ENCODE measurements around the gene FLNC.

FLNC gene, protein sequence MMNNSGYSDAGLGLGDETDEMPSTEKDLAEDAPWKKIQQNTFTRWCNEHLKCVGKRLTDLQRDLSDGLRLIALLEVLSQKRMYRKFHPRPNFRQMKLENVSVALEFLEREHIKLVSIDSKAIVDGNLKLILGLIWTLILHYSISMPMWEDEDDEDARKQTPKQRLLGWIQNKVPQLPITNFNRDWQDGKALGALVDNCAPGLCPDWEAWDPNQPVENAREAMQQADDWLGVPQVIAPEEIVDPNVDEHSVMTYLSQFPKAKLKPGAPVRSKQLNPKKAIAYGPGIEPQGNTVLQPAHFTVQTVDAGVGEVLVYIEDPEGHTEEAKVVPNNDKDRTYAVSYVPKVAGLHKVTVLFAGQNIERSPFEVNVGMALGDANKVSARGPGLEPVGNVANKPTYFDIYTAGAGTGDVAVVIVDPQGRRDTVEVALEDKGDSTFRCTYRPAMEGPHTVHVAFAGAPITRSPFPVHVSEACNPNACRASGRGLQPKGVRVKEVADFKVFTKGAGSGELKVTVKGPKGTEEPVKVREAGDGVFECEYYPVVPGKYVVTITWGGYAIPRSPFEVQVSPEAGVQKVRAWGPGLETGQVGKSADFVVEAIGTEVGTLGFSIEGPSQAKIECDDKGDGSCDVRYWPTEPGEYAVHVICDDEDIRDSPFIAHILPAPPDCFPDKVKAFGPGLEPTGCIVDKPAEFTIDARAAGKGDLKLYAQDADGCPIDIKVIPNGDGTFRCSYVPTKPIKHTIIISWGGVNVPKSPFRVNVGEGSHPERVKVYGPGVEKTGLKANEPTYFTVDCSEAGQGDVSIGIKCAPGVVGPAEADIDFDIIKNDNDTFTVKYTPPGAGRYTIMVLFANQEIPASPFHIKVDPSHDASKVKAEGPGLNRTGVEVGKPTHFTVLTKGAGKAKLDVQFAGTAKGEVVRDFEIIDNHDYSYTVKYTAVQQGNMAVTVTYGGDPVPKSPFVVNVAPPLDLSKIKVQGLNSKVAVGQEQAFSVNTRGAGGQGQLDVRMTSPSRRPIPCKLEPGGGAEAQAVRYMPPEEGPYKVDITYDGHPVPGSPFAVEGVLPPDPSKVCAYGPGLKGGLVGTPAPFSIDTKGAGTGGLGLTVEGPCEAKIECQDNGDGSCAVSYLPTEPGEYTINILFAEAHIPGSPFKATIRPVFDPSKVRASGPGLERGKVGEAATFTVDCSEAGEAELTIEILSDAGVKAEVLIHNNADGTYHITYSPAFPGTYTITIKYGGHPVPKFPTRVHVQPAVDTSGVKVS (N-terminal part only)

DNA sequence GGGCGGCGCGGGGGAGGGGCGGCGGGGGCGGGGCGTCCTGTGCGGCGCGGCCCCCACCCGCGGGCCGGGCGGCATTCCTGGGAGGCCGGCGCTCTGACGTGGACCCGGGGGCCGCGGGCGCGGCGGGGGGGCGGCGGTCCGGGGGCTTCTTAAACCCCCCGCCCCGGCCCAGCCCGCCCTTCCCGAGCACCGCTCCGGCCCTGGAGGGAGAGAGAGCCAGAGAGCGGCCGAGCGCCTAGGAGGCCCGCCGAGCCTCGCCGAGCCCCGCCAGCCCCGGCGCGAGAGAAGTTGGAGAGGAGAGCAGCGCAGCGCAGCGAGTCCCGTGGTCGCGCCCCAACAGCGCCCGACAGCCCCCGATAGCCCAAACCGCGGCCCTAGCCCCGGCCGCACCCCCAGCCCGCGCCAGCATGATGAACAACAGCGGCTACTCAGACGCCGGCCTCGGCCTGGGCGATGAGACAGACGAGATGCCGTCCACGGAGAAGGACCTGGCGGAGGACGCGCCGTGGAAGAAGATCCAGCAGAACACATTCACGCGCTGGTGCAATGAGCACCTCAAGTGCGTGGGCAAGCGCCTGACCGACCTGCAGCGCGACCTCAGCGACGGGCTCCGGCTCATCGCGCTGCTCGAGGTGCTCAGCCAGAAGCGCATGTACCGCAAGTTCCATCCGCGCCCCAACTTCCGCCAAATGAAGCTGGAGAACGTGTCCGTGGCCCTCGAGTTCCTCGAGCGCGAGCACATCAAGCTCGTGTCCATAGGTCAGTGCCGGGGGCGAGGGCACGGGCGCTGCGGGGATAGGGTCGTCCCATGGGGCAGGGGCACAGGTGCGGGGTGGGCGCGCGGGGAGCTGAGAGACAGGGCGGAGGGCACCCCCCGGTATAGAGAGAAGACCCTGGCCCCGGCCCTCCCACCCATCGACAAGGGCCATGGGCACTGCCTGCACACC, at the start of gene FLNC:
Gene FLNC (plus strand): TSS at position 176 of the 947 bp plus-strand sequence. CDS start 232 bp downstream, at position 408.
- no peak within 1 kb of the TSS for H3K4me3 ChIP-seq (ENCODE audit: low read length)

DNA sequence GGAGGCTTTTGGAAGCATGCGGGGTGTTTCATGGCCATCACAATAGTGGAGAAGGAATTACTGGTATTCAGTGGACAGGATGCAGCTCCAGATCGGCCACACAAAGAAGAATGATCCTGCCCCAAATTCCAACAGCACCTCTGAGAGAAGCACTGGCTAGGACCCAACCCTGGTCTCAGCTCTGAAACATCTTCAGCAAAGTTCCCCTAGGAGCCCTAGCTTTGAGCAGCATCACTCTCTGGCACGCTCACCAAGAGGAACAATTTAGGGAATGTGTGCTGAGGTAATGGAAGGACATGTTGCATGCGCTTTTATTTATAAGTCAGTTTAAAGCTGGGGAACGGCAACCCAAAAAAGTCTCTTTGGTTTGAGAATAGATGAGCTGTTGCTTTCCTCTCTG, 49.1 kb upstream of the FLNC start:
- no peak for TF ChIP-seq ZNF274 (IDR thresholded peaks at IDR 0.05; ENCODE audit: low read depth, low read length)
- no peak overlapping the region for H3K4me3 ChIP-seq (ENCODE audit: low read length)

More for the DNA sequence above, at the start of gene FLNC:
- TF ChIP-seq ZNF274 (IDR thresholded peaks at IDR 0.05; ENCODE audit: low read depth, low read length) = no peak

DNA sequence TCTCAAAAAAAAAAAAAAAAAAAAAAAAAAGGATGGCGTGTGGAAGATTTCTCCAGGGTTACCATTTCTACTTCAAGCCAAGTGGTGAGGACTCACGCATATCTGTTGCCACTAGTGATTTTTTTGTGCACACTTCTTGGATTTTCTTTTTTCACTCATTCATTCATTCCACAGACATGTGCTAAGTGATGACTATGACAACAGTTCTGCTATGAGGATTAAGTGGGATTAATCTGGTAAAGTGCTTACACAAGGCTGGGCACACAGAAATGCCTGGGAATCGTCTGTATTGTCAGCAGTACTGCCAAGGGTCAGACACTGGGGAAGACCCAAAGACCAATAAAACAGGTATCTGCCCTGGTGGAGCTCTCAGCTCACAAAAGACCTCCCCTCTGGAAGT, 48.4 kb upstream of the FLNC start:
- TF ChIP-seq ZNF274 (IDR thresholded peaks at IDR 0.05; ENCODE audit: low read depth, low read length) = no peak
- H3K4me3 ChIP-seq (ENCODE audit: low read length) = no peak overlapping the region

DNA sequence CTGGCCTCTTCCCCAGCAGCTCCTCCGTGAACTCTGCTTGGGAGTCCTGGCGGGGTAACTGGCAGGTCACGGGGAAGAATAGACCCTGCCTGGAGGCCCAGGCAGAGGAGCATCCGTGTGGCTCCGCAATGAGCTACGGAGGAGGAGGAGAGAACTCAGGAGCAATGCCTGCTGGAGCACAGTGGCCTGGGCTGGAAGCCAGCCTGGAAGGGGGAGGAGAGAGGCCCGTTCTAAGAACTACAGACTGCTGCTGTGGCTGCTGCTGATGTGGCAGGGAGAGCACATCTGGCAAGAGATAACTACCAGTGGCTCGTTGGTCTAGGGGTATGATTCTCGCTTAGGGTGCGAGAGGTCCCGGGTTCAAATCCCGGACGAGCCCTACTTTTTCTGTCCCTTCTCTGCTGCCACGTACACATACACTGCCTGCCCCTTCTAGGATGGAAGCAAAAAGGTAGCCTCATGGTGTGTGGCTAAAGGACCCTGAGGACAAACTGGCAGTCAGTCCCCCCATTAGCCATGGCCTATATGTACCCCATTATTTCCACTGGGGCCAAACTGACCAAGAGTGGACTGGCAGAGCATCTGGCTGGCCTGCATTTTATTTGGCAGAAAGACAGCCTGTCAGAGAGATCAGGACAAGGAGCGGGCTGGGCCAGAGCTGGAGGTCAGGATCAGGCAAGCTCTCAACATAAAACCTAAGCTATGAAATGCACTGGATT, 46.9 kb upstream of the FLNC start:
- TF ChIP-seq ZNF274 (IDR thresholded peaks at IDR 0.05; ENCODE audit: low read depth, low read length) = no peak
- H3K4me3 ChIP-seq (ENCODE audit: low read length) = no peak overlapping the region

DNA sequence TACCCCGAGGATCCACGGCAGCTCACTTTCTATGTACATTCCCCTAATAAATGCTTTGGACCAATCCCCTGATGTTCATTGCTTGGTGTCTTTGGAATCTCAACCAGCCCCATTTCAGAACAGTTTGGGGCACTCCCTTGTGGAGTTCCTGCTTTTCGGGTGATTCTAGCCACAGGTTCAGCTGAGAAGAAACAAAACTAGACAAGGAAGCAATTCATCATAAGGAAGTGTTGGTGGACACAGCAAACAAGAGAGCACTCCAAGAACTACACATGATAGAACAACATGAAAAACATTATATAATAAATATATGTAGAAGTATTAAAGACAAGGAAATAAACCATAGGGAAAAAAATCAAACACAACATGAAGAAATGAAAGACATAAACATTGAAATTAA, 44.5 kb upstream of the FLNC start:
- no peak for TF ChIP-seq ZNF274 (IDR thresholded peaks at IDR 0.05; ENCODE audit: low read depth, low read length)
- H3K4me3 ChIP-seq (ENCODE audit: low read length) = no peak overlapping the region

DNA sequence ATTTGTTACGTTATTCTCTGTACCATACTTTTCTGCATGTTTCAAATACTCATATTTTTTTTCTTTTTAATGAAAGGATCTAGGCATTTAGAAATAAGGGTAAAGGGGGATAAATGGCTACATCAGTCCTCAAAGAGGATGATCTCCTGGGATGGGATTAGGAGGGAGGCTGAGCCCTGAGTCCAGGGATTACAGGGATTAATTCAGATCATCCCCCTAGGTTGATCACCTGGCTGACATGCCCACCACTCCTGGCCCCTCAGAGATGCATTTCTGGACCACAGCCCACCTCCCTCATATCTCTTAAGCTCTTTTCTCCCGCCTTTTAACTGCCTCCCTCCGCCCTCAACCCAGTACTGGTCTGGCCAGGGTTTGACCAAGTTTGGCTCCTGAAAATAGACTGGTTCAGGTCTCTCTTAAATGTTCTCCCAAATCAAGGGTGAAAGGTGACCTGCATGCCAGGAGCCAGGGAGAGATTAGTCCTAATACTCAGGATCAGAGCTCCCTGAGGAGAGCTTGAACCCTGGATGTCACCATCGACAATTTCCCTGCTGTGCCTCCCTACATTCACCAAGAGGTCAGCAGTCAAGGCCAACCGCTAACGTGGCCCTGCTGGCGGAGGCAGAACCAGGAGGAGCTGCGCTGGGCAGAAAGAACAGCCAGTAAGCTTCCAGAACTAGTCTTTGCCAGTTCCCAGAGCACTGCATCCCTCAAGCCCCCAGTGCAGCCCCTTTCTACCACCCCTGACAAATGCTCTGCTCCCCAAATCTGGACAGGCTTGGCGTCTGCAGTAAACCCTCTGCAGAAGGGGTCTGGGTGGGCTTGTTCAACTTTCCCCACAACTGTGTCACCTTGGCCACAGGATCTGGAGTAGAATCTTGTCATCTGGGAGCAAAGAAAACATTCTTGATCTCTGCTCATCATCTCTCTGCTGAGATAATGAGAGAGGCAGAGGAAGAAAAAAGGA, 41.5 kb upstream of the FLNC start:
- H3K4me3 ChIP-seq (ENCODE audit: low read length) = no peak overlapping the region
- no peak for TF ChIP-seq ZNF274 (IDR thresholded peaks at IDR 0.05; ENCODE audit: low read depth, low read length)

DNA sequence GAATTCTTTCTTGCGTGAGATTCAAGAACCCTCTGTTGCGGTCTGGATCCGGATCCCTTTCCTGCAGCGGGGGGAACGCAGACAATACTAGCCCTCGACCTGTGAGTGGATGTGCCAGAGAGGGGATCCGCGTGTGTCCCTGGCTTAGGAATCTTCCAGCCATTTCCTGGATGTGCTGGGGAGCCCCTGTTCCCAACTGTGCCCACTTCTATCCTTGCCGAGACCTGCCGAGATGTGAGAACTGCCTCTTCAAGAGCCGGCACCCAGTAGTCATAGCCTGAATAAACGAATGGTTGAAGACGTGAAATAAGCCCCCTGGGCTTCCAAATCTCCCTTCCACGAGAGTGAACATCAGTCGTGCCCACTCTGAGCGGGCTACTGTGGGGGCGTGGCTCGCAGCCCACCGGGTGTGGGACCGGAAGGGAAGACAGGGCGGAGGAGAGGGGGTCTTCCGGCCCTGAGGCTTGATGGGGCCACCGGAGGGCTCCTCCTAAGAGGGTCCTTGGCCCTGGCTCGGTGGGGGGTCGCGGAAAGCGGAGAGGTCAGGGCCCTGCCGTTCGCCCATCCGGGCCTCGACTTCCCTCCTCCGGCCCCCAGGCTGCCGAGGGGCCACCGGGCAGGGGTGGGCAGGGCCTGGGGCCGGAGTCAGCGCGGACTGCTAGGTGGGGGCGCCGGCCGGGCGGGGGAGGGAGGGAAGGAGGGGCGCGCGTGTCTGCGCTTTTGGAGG, 39.7 kb upstream of the FLNC start:
- TF ChIP-seq ZNF274 (IDR thresholded peaks at IDR 0.05; ENCODE audit: low read depth, low read length) = no peak
- H3K4me3 ChIP-seq (ENCODE audit: low read length) = peak overlapping the region; percentile 95

DNA sequence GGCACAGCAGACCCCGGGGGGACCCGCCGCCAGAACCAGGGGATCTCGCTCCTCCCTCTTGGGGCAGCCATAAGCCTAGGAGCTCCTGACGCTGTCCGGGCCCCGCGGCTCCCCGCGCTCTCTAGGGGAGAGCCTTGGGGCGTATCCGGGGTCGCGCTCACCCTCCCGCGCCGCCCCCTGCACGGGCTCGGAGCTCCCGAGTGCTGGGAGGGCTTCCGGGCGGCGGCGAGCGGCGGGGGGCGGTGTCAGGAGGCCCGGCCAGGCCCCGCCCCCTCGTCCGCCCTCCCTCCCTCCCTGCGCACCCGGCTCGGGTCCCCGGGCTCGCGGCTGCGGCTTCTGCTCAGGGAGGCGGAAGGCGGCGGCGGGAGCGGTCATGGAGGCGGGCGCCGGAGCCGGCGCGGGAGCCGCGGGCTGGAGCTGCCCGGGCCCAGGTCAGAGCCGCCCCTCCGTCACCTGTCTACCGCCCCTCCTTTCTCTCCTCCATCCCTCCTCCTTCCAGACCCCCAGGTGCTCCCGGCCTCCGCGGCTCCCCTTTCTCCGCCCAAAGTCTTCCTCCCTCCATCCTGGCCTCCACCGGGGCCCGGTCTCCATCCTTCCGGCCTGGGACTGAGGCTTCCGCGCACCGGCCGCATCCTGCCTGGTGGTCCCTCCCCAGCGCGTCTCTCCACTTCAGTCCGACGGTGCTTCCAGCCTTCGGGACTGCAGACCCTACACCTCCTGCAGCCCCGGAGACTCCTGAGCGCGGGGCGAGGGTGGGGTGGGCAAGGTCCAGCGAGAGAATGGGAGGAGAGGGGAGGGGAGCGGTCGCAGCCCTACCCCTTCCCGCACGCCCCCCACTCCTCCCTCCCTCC, 38.9 kb upstream of the FLNC start, which contains the start of gene CCDC136:
Gene CCDC136 (plus strand): TSS at position 848 of the 851 bp plus-strand sequence. CDS start 444 bp downstream, outside the sequence.
- TF ChIP-seq ZNF274 (IDR thresholded peaks at IDR 0.05; ENCODE audit: low read depth, low read length) = no peak
- H3K4me3 ChIP-seq (ENCODE audit: low read length) = peak within 1 kb of the TSS; percentile 95

DNA sequence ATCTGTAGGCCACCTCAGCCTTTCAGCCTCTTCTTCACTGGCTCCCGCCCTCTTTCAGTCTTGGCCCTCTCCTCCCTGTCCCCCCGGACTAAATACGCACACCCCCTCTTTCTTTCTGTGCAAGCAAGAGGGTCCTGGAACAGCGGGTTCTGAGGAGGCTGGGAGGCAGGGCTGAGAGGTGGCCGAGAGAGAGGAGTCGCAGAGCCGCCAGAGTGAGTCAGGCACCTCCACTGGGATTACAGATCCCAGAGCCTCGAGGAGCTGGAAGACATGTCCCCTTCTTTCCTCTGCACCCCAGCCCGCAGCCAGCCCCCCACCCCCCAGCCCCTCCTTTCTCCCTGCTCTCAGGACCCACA, 38.3 kb upstream of the FLNC start:
- H3K4me3 ChIP-seq (ENCODE audit: low read length) = peak overlapping the region; percentile 95
- no peak for TF ChIP-seq ZNF274 (IDR thresholded peaks at IDR 0.05; ENCODE audit: low read depth, low read length)

All from GM08714 (cell line).